Measurements from ENCODE around the gene CMTM7. TPM values are rescaled to one million over a fixed set of nuclear protein-coding genes. Genes with fewer than 3 reads are reported as not detected.

Gene CMTM7
- total RNA-seq, 1 experiment from 2014 or later = 131 TPM

GRCh38 chr3:32424581-32425250 lies 33.1 kb downstream of the CMTM7 start:
- no TSS peak for BruUV-seq (replicated peaks)
- no peak for DNase-seq
- H3K4me1 Mint-ChIP-seq (ENCODE audit: low read depth, unreplicated experiment) = peaks cover 64% of the 10 kb centered on the region
- CTCF ChIA-PET = no interaction called here
- no peaks in the 10 kb centered on the region for H3K9me3 Mint-ChIP-seq (ENCODE audit: low read depth, unreplicated experiment)
- H3K27me3 Mint-ChIP-seq (ENCODE audit: unreplicated experiment) = no peaks in the 10 kb centered on the region
- H3K27ac Mint-ChIP-seq (ENCODE audit: unreplicated experiment) = no peak overlapping the region
- no peak for TF ChIP-seq CTCF (IDR thresholded peaks at IDR 0.05; ENCODE audit: unreplicated experiment)
- H3K36me3 Mint-ChIP-seq (ENCODE audit: insufficient read depth, unreplicated experiment) = peaks cover 44% of the 10 kb centered on the region
- no peak overlapping the region for H3K4me3 Mint-ChIP-seq (ENCODE audit: low read depth, unreplicated experiment)
- intact Hi-C loops (cut with micrococcal nuclease; ENCODE audit: unreplicated experiment) = no loop called here

- no TSS peak for BruUV-seq (replicated peaks)
- Mint-ChIP-seq H3K4me3 (ENCODE audit: low read depth, unreplicated experiment) (no peak overlapping the region), H3K4me1 (ENCODE audit: low read depth, unreplicated experiment) (peaks cover 62% of the 10 kb centered on the region), H3K36me3 (ENCODE audit: insufficient read depth, unreplicated experiment) (peaks cover 48% of the 10 kb centered on the region), H3K27ac (ENCODE audit: unreplicated experiment) (peak overlapping the region; percentile 55), H3K27me3 (ENCODE audit: unreplicated experiment) (no peaks in the 10 kb centered on the region), H3K9me3 (ENCODE audit: low read depth, unreplicated experiment) (no peaks in the 10 kb centered on the region)
- intact Hi-C loops (cut with micrococcal nuclease; ENCODE audit: unreplicated experiment) = no loop called here
- no peak for TF ChIP-seq CTCF (IDR thresholded peaks at IDR 0.05; ENCODE audit: unreplicated experiment)
- no peak for DNase-seq
- CTCF ChIA-PET = no interaction called here
Measured at GRCh38 chr3:32428092-32429068, 36.7 kb downstream of the CMTM7 start.

GRCh38 chr3:32430900-32431299 lies 39.2 kb downstream of the CMTM7 start:
- intact Hi-C loops (cut with micrococcal nuclease; ENCODE audit: unreplicated experiment) = no loop called here
- no peaks in the 10 kb centered on the region for H3K9me3 Mint-ChIP-seq (ENCODE audit: low read depth, unreplicated experiment)
- H3K27ac Mint-ChIP-seq (ENCODE audit: unreplicated experiment) = peak overlapping the region; percentile 39
- DNase-seq = no peak
- TF ChIP-seq CTCF (IDR thresholded peaks at IDR 0.05; ENCODE audit: unreplicated experiment) = no peak
- no peaks in the 10 kb centered on the region for H3K27me3 Mint-ChIP-seq (ENCODE audit: unreplicated experiment)
- no TSS peak for BruUV-seq (replicated peaks)
- peaks cover 45% of the 10 kb centered on the region for H3K36me3 Mint-ChIP-seq (ENCODE audit: insufficient read depth, unreplicated experiment)
- CTCF ChIA-PET = no interaction called here
- peaks cover 47% of the 10 kb centered on the region for H3K4me1 Mint-ChIP-seq (ENCODE audit: low read depth, unreplicated experiment)
- H3K4me3 Mint-ChIP-seq (ENCODE audit: low read depth, unreplicated experiment) = no peak overlapping the region

- intact Hi-C loops (cut with micrococcal nuclease; ENCODE audit: unreplicated experiment) = no loop called here
- no TSS peak for BruUV-seq (replicated peaks)
- peaks cover 46% of the 10 kb centered on the region for H3K36me3 Mint-ChIP-seq (ENCODE audit: insufficient read depth, unreplicated experiment)
- TF ChIP-seq CTCF (IDR thresholded peaks at IDR 0.05; ENCODE audit: unreplicated experiment) = no peak
- H3K4me1 Mint-ChIP-seq (ENCODE audit: low read depth, unreplicated experiment) = peaks cover 47% of the 10 kb centered on the region
- no peak for DNase-seq
- H3K27me3 Mint-ChIP-seq (ENCODE audit: unreplicated experiment) = no peaks in the 10 kb centered on the region
- no peak overlapping the region for H3K4me3 Mint-ChIP-seq (ENCODE audit: low read depth, unreplicated experiment)
- H3K9me3 Mint-ChIP-seq (ENCODE audit: low read depth, unreplicated experiment) = no peaks in the 10 kb centered on the region
- CTCF ChIA-PET = no interaction called here
- no peak overlapping the region for H3K27ac Mint-ChIP-seq (ENCODE audit: unreplicated experiment)
Measured at GRCh38 chr3:32431481-32431880, 39.8 kb downstream of the CMTM7 start.
